ENCODE data around the gene ACP3.

GRCh38 chr3:132386259-132386658, 69.1 kb downstream of the ACP3 start:
- TF ChIP-seq CTCF (IDR thresholded peaks at IDR 0.05; ENCODE audit: low read length) (no peak), EZH2 (IDR thresholded peaks at IDR 0.05; ENCODE audit: borderline replicate concordance, low read length) (no peak)
